ENCODE results near the gene ANKRD63.

- TF ChIP-seq, protein P1, sequence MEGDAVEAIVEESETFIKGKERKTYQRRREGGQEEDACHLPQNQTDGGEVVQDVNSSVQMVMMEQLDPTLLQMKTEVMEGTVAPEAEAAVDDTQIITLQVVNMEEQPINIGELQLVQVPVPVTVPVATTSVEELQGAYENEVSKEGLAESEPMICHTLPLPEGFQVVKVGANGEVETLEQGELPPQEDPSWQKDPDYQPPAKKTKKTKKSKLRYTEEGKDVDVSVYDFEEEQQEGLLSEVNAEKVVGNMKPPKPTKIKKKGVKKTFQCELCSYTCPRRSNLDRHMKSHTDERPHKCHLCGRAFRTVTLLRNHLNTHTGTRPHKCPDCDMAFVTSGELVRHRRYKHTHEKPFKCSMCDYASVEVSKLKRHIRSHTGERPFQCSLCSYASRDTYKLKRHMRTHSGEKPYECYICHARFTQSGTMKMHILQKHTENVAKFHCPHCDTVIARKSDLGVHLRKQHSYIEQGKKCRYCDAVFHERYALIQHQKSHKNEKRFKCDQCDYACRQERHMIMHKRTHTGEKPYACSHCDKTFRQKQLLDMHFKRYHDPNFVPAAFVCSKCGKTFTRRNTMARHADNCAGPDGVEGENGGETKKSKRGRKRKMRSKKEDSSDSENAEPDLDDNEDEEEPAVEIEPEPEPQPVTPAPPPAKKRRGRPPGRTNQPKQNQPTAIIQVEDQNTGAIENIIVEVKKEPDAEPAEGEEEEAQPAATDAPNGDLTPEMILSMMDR (conservative IDR thresholded peaks at IDR 0.05; ENCODE audit: low read depth, low read length): no peak
- no peak for TF ChIP-seq EZH2phosphoT487 (IDR thresholded peaks at IDR 0.05; ENCODE audit: borderline replicate concordance, low read length)
Measured at GRCh38 chr15:40242213-40242599, 40.7 kb downstream of the ANKRD63 start.
